CD14-positive monocyte (primary cell): ENCODE results near the gene EFCAB8. TPM values are rescaled to one million over a fixed set of nuclear protein-coding genes. Genes with fewer than 3 reads are reported as not detected.

Experiments used
- DNase-seq, 3 donors: peaks; one replicate each; pipeline ENCODE4 v3.0.0-alpha.2; 2011 to 2022
- H2AFZ ChIP-seq: 2 replicates; pipeline ENCODE4 v1.6.0; 2012; ENCODE audit warnings: mild to moderate bottlenecking, low read depth, low read length, inconsistent platforms; ENCODE audit not compliant: insufficient read depth, poor library complexity, severe bottlenecking
- H3K27ac ChIP-seq, 2 donors: 1 replicate in 1 of 2; 2 replicates in 1 of 2; pipeline ENCODE4 v1.5.1; 2012 to 2013; ENCODE audit warnings: low read length in 2 of 2, control low read depth in 1 of 2, inconsistent platforms in 1 of 2, low read depth in 1 of 2, mild to moderate bottlenecking in 1 of 2
- H3K27me3 ChIP-seq, 2 donors: one replicate each; pipeline versions ENCODE4 v1.6.0 to v1.6.1; 2011 to 2013; ENCODE audit warnings: low read length in 2 of 2; ENCODE audit not compliant: control insufficient read depth in 2 of 2, insufficient read depth in 2 of 2
- H3K36me3 ChIP-seq, 2 donors: replicated peaks in 1 of 2; 1 replicate in 1 of 2; 2 replicates in 1 of 2; pipeline versions ENCODE4 v1.5.1 to v1.6.1; 2012 to 2013; ENCODE audit warnings: low read length in 2 of 2, control low read depth in 1 of 2, inconsistent platforms in 1 of 2, mild to moderate bottlenecking in 1 of 2; ENCODE audit not compliant: insufficient read depth in 2 of 2, control insufficient read depth in 1 of 2
- H3K4me1 ChIP-seq, 2 donors: 1 replicate in 1 of 2; 2 replicates in 1 of 2; pipeline versions ENCODE4 v1.5.1 to v1.6.1; 2012 to 2013; ENCODE audit warnings: low read length in 2 of 2, control low read depth in 1 of 2, inconsistent platforms in 1 of 2, mild to moderate bottlenecking in 1 of 2, moderate library complexity in 1 of 2; ENCODE audit not compliant: insufficient read depth in 2 of 2, control insufficient read depth in 1 of 2
- H3K4me2 ChIP-seq: replicated peaks from 2 replicates; pipeline ENCODE3; 2012; ENCODE audit warnings: low read length, moderate library complexity, mild to moderate bottlenecking; ENCODE audit not compliant: poor library complexity, severe bottlenecking; ENCODE audit errors: extremely low read depth
- H3K4me3 ChIP-seq, 3 experiments: fragments of 200-600 bp in 1 of 3; sonication (generic) in 1 of 3; replicated peaks in 1 of 3; 1 replicate in 2 of 3; 2 replicates in 1 of 3; pipeline ENCODE4 v1.5.1; 2011 to 2013; ENCODE audit warnings: low read length in 3 of 3, mild to moderate bottlenecking in 3 of 3, control low read depth in 2 of 3, low read depth in 2 of 3, inconsistent platforms in 1 of 3, moderate library complexity in 1 of 3
- H3K79me2 ChIP-seq: 2 replicates; pipeline ENCODE4 v1.6.0; 2012; ENCODE audit warnings: mild to moderate bottlenecking, control low read depth, inconsistent platforms, low read length, moderate library complexity; ENCODE audit not compliant: insufficient read depth
- H3K9ac ChIP-seq: 2 replicates; pipeline ENCODE4 v1.6.0; 2017; ENCODE audit warnings: low read length, mild to moderate bottlenecking; ENCODE audit not compliant: insufficient read depth, poor library complexity, severe bottlenecking
- H3K9me3 ChIP-seq, 2 donors: replicated peaks in 1 of 2; 1 replicate in 1 of 2; 2 replicates in 1 of 2; pipeline versions ENCODE4 v1.5.1 to v1.6.1; 2012 to 2013; ENCODE audit warnings: low read length in 2 of 2, control low read depth in 1 of 2; ENCODE audit not compliant: control insufficient read depth in 1 of 2, insufficient read depth in 1 of 2
- H4K20me1 ChIP-seq: 2 replicates; pipeline ENCODE4 v1.6.0; 2012; ENCODE audit warnings: mild to moderate bottlenecking, low read length, control low read depth, moderate library complexity; ENCODE audit not compliant: insufficient read depth
- H3K27ac Mint-ChIP-seq, 7 donors: one replicate each; pipeline ENCODE4 v1.8.0; 2020; ENCODE audit warnings: mild to moderate bottlenecking in 7 of 7, mixed read lengths in 7 of 7, moderate library complexity in 6 of 7, inconsistent platforms in 2 of 7
- H3K27me3 Mint-ChIP-seq, 3 donors: one replicate each; pipeline ENCODE4 v1.8.0; 2021 to 2022; ENCODE audit warnings: low read depth in 3 of 3, mild to moderate bottlenecking in 3 of 3, mixed read lengths in 3 of 3, moderate library complexity in 3 of 3, inconsistent platforms in 1 of 3
- H3K36me3 Mint-ChIP-seq, 2 donors: one replicate each; pipeline ENCODE4 v1.8.0; 2020; ENCODE audit warnings: mixed read lengths in 2 of 2, inconsistent platforms in 1 of 2, mild to moderate bottlenecking in 1 of 2
- H3K4me1 Mint-ChIP-seq: one replicate; pipeline ENCODE4 v1.8.0; 2020; ENCODE audit warnings: mild to moderate bottlenecking, mixed read lengths
- H3K4me3 Mint-ChIP-seq, 2 donors: one replicate each; pipeline ENCODE4 v1.8.0; 2020; ENCODE audit warnings: mild to moderate bottlenecking in 2 of 2, mixed read lengths in 2 of 2, moderate library complexity in 1 of 2
- H3K9me3 Mint-ChIP-seq, 7 donors: one replicate each; pipeline ENCODE4 v1.8.0; 2020 to 2022; ENCODE audit warnings: mixed read lengths in 7 of 7, mild to moderate bottlenecking in 6 of 7, moderate library complexity in 6 of 7, inconsistent platforms in 2 of 7
- CTCF ChIP-seq: fragments of 200-600 bp; IDR thresholded peaks from one replicate; pipeline ENCODE4 v1.8.0; 2022; ENCODE audit warnings: antibody characterized with exemption, mild to moderate bottlenecking
- WGBS: methylation state at CpG from one replicate; pipeline ENCODE4 v1.1.5; 2013; ENCODE audit warnings: missing lambda C conversion rate; ENCODE audit not compliant: insufficient coverage; 5-methylcytosine and 5-hydroxymethylcytosine counted together
- intact Hi-C, 2 donors: fragments of 100-400 bp; cut with micrococcal nuclease; formaldehyde crosslinking; loops; one replicate each; pipeline versions ENCODE4 v1.15.0 to v1.15.1; 2023
- polyA plus RNA-seq, 3 donors: library from polyadenylated mRNA; depleted of rRNA in 1 of 3; unstranded in 2 of 3; stranded (reverse) in 1 of 3; fragments of 300-500 nt in 2 of 3; fragments of >200 nt in 1 of 3; fragmentation: Illumina TruSeq in 2 of 3; gene quantifications; 1 replicate in 2 of 3; 2 replicates in 1 of 3; pipeline ENCODE4 v1.2.3, GENCODE V29; 2012 to 2021

The EFCAB8 gene
- polyA plus RNA-seq, 3 donors = 0.45 TPM; not detected in 2

GRCh38 chr20:33010674-33011449 is 152.1 kb downstream of the EFCAB8 start:
- no peak overlapping the region for H3K27ac Mint-ChIP-seq
- Histone ChIP-seq H2AFZ (no peak overlapping the region), H3K9me3 (no peaks in the 10 kb centered on the region), H3K9ac (no peak overlapping the region), H3K4me2 (no peak overlapping the region), H3K4me1 (no peaks in the 10 kb centered on the region), H3K36me3 (no peaks in the 10 kb centered on the region), H3K27ac (no peak overlapping the region), H3K27me3 (no peaks in the 10 kb centered on the region), H3K4me3 (no peak overlapping the region), H4K20me1 (no peaks in the 10 kb centered on the region), H3K79me2 (no peaks in the 10 kb centered on the region)
- H3K4me1 Mint-ChIP-seq = no peaks in the 10 kb centered on the region
- no peaks in the 10 kb centered on the region for H3K9me3 Mint-ChIP-seq
- H3K36me3 Mint-ChIP-seq = no peaks in the 10 kb centered on the region
- H3K27me3 Mint-ChIP-seq = peaks cover 0 to 2% (median 0%) of the 10 kb centered on the region in 3 donors
- no peak overlapping the region for H3K4me3 Mint-ChIP-seq
- TF ChIP-seq CTCF = no peak
- DNase-seq = no peak
- 90% methylated on average over 5 of the region's 8 CpGs for WGBS
- intact Hi-C loops = no loop called here

Other genes starting within 250 kb of the EFCAB8 start
- gene C20orf203, start 185.0 kb upstream of the EFCAB8 start, polyA plus RNA-seq = under 1 TPM in 1 of 3 donors, not detected in 2; 0.11 TPM
- gene COMMD7, start 115.5 kb upstream of the EFCAB8 start, polyA plus RNA-seq = 100 to 1,000 TPM in 2 of 3 donors, 10 to 100 TPM in 1; 46.2 to 133 (median 120) TPM
- under 1 TPM in 2 of 3 donors, not detected in 1; 0.39 to 0.44 TPM for gene DNMT3B, start 96.5 kb upstream of the EFCAB8 start, polyA plus RNA-seq
- 100 to 1,000 TPM in 2 of 3 donors, 10 to 100 TPM in 1; 72.9 to 130 (median 118) TPM for gene MAPRE1, start 39.0 kb upstream of the EFCAB8 start, polyA plus RNA-seq
- not detected for gene SUN5, start 145.5 kb downstream of the EFCAB8 start, polyA plus RNA-seq
- gene BPIFB2, start 148.8 kb downstream of the EFCAB8 start, polyA plus RNA-seq = not detected
- gene BPIFB6, start 172.7 kb downstream of the EFCAB8 start, polyA plus RNA-seq = not detected
- gene BPIFB3, start 195.0 kb downstream of the EFCAB8 start, polyA plus RNA-seq = not detected
- not detected for gene BPIFB4, start 220.7 kb downstream of the EFCAB8 start, polyA plus RNA-seq